GM19240 (cell line): ENCODE data around the gene COL10A1.

Experiments
- DNase-seq: peaks from one replicate; pipeline ENCODE4 v3.0.0; 2011; ENCODE audit warnings: low spot score; ENCODE audit not compliant: insufficient read length

The COL10A1 gene

DNA sequence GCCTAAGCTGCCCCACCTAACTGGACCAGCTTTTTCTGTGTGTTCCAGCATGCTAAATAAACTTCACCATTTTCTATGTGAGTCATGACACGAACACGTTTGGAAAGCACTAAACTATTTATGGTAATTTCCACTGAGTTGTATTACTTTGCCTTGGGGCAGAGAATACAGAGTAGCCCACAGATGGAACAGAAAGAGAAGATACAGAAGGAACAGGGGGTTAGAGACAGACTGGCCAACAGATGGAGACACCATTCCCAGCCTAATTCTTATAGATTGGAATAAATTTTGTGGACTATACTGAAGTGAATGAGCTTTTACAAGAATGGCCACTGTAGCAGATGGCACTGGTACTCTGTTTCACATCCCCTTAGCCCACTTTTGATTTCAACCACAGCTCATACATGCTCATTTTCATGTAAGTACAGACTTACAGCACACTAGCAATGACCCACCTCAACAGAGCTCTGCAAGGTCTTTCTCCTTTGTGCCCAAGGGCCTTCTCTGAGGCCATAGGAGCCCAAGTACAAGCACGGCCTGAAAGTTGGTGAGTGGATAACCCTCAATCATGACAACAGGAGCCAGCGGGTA is 38.4 kb downstream of the COL10A1 start:
- no peak for DNase-seq

- DNase-seq: no peak
Observed at GRCh38 chr6:116084284-116084683, 41.6 kb downstream of the COL10A1 start.

- DNase-seq: no peak
Observed at GRCh38 chr6:116083052-116083451, 42.9 kb downstream of the COL10A1 start.

DNA sequence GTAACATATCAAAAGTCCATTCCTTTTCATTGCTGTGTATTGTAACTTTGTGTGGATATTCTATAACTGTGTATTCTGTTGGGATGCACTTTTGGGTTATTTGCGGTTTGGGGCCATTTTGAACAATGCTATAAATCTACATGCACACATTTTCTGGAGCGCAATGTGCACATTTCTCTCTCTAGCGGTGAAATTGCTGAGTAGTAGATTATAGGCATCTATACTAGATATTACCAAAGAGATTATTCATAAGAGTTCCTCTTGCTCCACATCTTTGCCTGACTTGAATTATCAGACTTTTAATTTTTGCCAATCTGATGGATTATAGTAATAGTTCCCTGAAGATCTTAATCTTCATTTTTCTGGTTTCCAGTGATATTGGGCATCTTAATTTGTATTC is 47.0 kb downstream of the COL10A1 start:
- DNase-seq: no peak

DNA sequence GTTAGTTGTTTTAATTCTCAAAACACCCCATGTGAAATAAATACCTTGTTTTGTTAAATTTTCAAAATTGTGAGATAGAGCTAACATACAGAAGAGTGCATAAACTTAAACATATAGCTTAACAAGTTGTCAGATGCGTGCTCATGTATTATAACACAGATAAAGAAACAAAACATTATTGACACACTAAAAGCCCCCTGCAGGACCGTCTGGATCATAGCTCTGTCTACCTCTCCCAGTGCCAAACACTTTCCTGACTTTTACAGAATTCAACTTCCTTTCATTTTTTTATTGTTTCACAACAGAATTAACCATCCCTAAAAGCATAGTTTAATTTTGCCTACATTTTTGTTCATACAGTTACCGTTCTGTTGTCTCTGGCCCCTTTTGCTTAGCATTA is 47.4 kb downstream of the COL10A1 start:
- no peak for DNase-seq

GRCh38 chr6:116074732-116075390 is 51.1 kb downstream of the COL10A1 start:
- DNase-seq: no peak

- no peak for DNase-seq
Observed at GRCh38 chr6:116073765-116074440, 52.0 kb downstream of the COL10A1 start.

DNA sequence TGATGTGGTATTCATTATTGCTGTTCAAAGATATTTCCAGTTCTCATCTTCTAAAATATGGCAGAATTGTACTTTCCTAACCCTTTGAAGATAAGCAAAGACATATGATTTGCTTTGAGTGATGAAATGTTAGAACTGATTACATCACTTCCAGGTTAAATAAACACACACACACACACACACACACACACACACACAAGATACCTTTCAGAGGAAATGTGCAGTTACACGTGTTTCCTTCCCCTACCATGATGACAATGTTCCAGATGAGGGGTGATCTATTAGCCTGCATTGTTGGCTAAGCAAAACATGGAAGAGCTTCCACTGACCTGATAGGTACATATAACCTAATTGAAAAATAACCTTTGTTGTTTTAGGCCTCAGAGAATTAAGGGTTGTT is 53.6 kb downstream of the COL10A1 start:
- DNase-seq: no peak

- no peak for DNase-seq
Observed at GRCh38 chr6:116070616-116071389, 55.1 kb downstream of the COL10A1 start.

DNA sequence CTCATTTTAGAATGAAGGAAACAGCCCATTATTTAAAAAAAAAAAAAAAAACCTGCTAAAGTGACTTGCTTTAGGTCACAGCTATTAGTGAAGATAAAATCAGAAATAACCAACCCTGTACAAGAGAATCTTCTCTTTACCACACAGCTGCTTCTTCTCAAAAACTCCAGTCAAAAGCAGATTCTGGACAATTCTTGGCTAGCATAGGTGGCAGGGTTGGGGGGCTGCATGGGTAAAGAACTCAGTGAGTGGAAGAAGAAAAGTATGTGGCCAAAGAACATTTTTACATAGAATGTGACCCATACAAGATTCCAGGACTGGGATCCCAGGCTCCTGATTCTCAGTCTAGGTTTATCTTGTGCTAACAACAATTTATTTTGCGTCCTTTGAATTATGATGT is 55.8 kb downstream of the COL10A1 start:
- no peak for DNase-seq
